Right ventricle myocardium superior (tissue), 1 donor: ENCODE data around the gene PRSS3. TPM values are rescaled to one million over a fixed set of nuclear protein-coding genes. Genes with fewer than 3 reads are reported as not detected.
"Not testable (repeated sequence)": the region's sequence is repeated elsewhere in the genome, so short reads cannot be mapped to it uniquely, and the experiment has no call there.

ENCODE experiments used
- ATAC-seq: fragments of 200-7000 bp; cut with Tn5 transposase; one replicate; pipeline ENCODE4 v1.9.1; 2020; ENCODE audit warnings: mild to moderate bottlenecking; ENCODE audit not compliant: poor library complexity
- DNase-seq: peaks from one replicate; pipeline ENCODE4 v3.0.0-alpha.2; 2020
- intact Hi-C: fragments of 100-400 bp; cut with DNase I; formaldehyde crosslinking; loops from one replicate; pipeline ENCODE4 v1.11.2; 2022
- total RNA-seq: library from RNA; stranded (reverse); fragmentation: NEBNext Ultra II Directional; extraction: Animal tissue kit (Norgen Biotek cat#: 25700); gene quantifications from one replicate; pipeline ENCODE4 v1.2.1, GENCODE V29; 2021
- donor health status: DM: no; HTN: yes; CAD: no; lungs with severe emphysema.

The PRSS3 gene
- total RNA-seq, 1 donor from 2014 or later: not detected

DNA sequence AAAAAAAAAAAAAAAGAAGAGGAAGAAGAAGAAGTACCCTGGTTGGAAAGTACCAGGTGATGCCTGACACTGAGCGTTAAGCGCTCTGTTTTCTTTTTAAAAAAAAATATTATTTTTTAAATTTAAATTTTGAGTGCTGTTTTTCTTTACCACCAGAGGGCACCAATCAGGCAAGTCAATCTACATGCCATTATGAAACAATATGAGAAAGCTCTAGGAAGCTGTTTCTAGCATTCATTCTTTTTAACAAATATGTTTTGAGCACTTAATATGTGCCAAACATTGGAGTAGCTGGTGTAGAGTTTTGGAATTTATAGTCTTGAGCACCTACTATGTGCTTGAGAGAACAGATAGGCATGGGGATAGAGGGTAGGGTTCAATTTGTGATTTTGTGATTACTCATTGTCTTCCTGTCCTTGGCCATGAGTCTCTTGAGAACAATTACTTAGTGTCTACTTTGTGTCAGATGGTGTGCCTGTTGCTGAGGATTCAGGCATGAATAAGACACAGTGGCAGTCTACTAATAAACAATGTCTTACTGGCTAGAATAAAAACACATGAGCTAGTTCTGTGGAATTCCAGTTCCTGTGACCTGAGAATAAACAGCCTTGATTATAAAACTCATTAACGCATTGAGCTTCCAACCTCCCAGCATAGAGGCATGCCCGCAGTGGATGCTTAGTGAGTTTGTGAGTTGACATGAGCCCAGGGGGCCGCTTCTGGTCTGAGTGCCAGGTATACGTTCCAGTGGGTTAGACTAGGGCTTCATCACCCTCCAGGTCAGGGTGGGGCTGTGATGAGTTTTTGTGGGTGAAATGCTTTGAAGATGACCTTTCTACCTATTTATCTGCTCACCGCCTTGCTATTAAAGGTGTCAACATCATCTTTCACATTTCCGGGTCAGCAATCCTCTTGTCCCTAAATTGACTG is 18.6 kb downstream of the PRSS3 start:
- intact Hi-C loops: loop anchor here (5.0 kb wide), 1 partner anchor 38 kb away; no protein-coding TSS in a partner anchor
- ATAC-seq (no peak), DNase-seq (no peak)

DNA sequence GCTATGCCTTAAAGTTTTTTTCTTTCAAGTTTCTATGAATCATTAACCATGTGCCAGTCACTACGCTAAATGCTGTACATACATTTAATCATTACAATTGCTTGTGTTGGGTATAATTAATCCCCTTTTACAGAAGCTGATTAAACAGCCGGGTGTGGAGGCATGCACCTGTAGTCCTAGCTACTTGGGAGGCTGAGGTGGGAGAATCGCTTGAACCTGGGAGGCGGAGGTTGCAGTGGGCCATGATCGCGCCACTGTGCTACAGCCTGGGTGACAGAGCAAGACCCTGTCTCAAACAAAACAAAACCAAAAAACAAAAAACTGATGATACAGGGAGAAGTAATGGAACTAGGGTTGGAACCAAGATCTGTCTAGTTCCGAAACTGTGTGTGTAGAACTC is 20.4 kb downstream of the PRSS3 start:
- ATAC-seq (no peak), DNase-seq (no peak)
- intact Hi-C loops: no loop called here

DNA sequence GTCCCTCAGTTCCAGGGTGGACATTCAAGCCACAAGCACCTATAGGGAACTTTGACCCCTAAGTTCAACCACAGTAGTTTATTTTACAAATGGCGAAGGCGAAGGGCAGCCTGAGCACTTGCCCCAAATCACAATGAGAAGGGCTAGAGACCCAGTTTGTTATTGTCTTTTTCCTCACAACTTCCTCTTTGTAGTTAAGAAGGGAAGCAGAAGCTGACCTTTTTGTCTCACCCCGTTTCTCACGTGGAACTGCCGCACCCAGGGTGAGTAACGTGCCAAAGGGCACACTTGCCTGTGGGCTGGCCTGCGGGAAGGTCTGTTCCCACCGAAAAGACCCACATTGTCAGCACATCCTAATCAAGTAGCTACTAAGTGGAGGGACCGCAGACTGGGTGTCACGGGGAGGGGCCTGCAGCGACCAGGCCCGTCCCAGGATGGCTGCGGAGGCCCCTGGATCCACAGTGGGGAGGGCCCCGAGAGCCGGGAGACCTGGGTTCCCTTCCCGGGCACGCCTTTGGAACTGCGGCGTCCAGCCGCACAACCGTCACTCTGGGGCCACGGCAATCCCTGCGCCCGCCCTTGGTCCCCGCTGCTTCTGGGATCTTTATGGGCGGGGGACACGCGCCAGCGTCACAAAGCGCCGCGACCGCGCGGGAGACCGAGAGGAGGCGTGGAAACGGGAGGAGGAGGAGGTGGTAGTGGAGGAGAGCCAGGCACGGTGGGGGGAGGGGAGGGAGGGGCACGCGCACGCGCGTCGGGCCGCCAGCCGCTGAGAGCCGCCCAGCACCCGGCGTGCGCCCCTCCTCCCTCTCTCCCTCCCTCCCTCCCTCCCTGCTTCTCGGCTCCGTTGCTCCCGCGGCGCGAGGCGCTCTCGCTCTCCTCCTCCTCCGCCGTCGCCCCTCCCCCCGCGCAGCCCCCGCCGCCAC is 21.2 kb downstream of the PRSS3 start, which contains the start of gene UBE2R2:
Gene UBE2R2, plus strand, starts transcription at position 834 of the 926 bp plus-strand sequence. CDS start 598 bp downstream, outside the sequence.
- intact Hi-C loops: no loop called here
- DNase-seq (peak; percentile 95), ATAC-seq (peak; percentile 91)

DNA sequence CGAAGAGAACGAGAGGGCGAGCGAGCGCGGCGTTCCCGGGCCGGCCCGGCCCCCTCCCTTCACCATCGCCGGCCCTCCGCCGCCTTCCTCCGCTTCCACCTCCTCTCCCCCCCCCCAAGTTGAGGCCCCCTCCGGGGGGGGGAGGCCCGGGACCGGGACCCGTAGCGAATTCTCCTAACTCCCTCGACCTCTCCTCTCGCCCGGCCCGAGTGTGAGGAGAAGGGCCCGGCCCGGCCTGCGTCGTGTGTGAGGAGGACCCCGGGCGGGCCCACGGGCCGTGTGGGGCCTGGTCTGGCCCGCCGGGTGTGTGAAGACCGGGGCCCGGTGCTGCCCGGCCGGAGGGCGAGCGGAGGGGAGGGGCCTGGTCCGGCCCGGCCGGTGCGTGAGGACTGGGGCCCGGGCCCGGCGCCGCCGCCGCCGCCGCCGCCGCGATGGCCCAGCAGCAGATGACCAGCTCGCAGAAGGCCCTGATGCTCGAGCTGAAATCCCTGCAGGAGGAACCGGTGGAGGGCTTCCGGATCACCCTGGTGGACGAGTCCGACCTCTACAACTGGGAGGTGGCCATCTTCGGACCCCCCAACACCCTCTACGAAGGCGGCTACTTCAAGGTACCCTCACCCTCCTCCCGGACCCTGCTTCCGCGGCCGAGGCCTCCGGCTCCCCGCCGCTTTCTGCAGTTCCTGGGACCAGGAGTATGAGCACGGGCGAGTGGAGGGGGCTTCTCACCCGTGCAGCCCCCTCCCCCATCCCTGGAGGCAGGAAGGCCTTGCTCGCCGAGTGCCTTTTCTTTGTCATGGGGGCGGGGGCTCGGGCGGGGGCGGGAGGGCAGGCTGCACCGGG is 22.2 kb downstream of the PRSS3 start:
- intact Hi-C loops: no loop called here
- DNase-seq (peak; percentile 68), ATAC-seq (peak; percentile 33)

DNA sequence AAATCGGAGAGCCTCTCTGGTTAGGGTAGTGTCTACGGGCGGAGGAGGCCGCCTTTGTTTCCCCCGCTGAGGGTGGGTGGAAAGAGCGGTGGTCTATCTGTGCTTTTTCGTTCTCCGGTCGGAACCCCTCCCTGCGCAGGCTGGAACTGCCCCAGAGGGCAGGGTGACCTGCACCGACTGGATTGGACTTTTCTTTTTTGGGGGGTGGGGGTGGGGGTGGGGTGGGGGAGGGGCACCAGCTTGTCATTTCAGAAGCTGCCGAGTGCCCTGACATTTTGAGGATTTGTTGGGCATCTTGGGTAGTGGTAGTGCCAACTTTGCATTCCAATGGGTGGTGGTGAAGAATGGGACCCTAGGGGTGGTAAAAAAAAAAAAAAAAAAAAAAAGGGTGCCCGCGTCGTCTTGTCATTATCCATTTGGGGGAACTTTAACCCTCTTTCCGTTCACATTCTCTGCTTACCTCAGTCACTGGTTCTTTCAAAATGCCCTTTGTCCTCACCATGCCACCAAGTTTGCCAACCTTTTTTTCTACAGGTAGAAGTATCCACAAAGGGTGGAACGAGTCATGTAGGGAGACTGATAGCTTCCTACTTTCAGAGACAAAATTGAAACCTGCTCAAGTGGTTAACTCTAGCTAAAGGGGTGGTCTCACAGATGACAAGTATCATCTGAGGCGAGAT is 22.9 kb downstream of the PRSS3 start:
- intact Hi-C loops: no loop called here
- ATAC-seq (peak; percentile 23), DNase-seq (peak; percentile 73)

DNA sequence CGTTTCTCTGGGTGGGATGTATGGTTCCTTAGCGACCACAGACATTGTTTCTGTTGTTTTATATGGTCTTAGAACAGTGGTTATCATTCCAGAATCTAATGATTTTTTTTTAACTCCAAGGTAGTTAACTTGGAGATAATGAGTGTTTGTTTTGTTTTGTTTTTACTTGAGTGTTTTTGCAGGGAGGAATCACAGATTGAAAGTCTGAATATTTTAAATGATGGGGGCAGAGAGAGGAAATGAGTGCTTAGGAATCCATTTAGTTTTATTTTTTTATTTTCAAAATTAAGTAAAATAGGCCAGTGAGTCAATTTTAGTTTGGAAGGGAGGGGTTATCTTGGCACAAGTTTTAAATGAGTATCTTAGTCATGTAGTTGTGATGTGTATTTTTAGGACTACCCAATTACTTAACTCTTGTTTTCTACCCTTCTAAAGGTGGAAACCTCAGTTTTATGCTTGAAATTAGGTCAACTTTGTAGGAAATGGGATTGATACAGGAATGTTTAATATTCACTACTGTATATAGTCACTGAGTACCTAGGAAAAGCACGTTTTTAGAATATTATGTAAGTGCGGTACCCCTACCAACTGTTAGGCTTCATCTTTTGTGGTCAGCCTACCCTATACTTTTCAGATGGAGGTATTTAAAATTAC is 23.6 kb downstream of the PRSS3 start:
- intact Hi-C loops: no loop called here
- DNase-seq (no peak), ATAC-seq (no peak)

DNA sequence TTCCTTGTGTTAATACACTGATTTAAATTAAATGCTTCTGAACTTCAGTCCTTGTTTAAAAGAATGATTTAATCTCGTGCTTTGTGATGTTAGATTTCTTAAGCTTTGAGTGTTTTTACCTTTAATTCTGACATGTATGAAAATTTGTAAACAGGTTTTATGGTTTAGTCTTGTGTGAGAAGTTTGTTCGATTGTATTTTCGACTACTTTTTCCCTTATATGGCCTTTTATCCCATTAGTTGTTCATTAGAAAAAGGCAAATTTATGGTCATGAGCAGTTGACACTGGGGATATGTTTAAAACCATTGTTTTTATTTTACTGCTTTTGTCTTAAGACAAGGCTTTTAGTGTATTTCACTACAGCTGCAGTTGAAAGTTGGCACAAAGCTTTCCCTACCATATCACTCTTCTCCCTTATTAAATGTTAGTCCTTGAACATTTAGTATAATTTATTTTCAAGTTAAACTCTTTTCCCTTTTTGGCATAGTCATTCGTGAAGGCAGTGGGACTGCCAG is 24.9 kb downstream of the PRSS3 start:
- no peak for DNase-seq
- intact Hi-C loops: no loop called here
- ATAC-seq: no peak

DNA sequence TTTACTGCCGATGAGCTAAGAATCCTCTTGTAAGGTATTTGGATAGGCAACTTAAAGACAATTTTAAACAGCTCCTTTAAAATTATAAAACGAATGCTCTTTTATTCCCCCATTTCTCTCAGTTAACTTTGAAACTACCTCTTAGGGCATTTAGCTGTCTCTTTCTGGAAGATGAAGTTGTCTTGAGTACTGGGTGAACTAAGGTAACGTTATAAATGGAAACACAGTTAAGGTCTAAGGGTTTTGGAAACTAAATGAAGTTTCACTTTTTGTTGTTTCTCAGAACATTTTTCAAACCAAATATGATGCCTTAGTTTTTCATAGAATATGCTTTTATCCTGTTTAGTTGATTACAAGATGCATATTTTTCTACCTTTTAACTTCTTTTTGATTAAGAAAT is 28.4 kb downstream of the PRSS3 start:
- DNase-seq (no peak), ATAC-seq (no peak)
- intact Hi-C loops: no loop called here

DNA sequence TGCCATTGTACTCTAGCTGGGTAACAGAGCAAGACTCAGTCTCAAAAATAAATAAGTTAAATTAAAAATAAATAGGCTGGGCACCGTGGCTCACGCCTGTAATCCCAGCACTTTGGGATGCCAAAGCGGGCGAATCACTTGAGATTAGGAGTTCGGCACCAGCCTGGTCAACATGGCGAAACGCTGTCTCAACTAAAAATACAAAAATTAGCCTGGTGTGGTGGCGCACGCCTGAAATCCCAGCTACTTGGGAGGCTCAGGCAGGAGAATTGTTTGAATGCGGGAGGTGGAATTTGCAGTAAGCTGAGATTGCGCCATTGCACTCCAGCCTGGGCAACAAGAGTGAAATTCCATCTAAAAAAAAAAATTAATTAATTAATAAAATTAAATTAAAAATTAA is 31.9 kb downstream of the PRSS3 start:
- ATAC-seq, DNase-seq, intact Hi-C loops: not testable (repeated sequence)

DNA sequence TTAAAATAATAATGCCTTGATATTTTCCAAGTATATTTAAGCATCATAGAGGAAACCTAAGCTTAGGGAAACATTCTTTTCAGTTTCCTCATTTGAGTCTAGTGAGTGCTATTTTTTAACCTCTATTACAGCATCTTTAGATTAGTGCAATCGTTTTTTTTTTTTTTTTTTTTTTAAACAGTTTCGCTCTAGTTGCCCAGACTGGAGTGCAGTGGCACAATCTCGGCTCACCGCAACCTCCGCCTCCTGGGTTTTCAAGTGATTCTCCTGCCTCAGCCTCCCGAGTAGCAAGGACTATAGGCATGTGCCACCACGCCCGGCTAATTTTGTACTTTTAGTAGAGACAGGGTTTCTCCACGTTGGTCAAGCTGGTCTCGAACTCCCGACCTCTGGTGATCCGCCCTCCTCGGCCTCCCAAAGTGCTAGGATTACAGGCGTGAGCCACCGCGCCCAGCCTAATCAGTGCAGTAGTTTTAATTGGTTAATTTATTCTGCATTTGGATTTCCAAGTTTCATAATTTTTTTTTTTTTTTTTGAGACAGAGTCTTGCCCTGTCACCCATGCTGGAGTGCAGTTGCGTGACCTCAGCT is 34.4 kb downstream of the PRSS3 start:
- intact Hi-C loops, ATAC-seq, DNase-seq: not testable (repeated sequence)

DNA sequence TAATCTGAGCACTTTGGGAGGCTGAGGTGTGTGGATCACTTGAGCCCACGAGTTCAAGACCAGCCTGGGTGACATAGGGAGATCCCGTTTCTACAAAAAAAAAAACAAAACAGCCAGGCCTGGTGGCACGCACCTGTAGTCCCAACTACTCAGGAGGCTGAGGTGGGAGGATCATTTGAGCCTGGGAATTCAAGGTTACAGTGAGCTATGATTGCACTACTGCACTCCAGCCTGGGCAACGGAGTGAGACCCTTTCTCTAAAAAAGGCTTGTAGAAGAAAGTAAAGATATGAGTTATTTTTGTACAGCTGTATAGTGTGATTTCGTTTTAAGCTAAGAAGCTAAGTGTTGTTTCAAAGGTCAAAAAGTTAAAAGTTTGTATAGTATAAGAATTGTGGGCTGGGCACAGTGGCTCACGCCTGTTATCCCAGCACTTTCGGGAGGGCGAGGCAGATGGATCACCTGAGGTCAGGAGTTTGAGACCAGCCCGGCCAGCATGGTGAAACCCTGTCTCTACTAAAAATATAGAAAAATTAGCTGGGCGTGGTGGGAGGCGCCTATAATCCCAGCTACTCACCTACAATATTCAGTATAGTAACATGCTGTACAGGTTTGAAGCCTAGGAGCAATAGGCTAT is 40.4 kb downstream of the PRSS3 start:
- DNase-seq (no peak), ATAC-seq (no peak)
- intact Hi-C loops: no loop called here

DNA sequence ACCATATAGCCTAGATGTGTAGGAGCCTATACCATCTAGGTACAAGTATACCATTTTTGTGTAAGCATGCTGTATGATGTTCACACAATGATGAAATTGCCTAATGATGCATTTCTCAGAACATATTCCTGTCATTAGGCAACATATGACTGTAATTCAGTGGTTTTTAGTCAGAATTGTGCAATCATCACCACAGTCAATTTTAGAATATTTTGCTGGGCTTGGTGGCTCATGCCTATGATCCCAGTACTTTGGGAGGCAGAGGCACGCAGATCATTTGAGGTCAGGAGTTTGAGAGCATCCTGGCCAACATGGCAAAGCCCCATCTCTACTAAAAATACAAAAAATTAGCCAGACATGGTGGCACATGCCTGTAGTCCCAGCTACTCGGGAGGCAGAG is 40.9 kb downstream of the PRSS3 start:
- DNase-seq, intact Hi-C loops: not testable (repeated sequence)
- peak; percentile 71 for ATAC-seq

DNA sequence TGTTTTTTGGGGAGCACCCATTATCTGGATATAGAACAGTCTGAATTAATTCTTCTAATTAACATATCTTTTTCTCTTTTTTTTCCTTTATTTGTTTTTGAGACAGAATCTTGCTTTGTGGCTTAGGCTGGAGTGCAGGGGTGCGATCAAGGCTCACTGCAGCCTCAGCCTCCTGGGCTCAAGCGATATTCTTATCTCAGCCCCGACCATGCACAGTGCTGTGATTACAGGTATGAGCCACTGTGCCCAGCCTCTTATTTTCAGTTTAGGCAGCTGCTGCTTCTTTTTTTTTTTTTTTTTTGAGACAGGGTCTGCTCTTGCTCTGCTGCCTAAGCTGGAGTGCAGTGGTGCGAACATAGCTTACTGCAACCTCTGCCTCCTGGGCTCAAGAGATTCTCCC is 41.8 kb downstream of the PRSS3 start:
- ATAC-seq (peak; percentile 13), DNase-seq (no peak)
- intact Hi-C loops: no loop called here

DNA sequence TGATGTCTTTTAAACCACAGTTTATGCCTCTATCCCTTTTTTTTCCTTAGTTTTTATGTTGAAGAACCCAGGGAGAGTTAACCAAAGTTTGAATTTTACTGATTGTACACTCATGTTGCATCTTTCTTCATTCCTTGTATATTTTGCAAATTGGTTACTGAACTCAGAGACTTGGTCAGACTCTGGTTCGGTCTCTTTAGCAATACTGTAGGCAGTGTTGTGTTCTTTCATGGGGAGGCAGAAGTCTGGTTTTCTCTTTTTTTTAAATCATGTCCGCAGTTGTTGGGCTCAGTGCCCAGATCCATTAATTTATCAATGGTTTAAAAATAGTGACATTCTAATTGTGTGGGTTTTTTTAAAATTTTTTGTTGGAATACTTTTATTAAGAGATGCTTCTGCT is 45.0 kb downstream of the PRSS3 start:
- DNase-seq (no peak), ATAC-seq (no peak)
- intact Hi-C loops: no loop called here

DNA sequence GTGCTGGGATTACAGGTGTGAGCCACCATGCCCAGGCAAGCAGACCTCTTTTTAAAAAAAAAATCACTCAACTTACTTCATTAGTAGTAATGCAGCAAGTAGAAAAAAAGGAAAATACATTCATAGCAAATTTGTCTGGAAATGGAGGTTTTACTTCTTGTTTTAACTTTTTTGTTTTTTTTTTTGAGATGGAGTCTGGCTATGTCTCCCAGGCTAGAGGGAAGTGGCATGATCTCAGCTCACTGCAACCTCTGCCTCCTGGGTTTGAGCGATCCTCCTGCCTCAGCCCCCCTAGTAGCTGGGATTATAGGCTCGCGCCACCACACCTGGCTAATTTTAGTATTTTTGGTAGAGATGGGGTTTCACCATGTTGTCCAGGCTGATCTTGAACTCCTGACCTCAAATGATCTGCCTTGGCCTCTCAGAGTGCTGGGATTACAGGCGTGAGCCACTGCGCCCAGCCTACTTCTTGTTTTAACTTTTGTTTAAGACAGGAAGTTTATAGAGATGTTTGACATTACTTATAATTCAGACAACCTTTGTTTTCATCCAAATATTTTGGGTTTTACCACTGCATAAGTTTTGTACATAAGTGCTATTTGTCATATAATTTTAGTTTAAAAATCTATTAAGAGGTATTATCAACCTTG is 48.1 kb downstream of the PRSS3 start:
- intact Hi-C loops: no loop called here
- DNase-seq (no peak), ATAC-seq (no peak)

DNA sequence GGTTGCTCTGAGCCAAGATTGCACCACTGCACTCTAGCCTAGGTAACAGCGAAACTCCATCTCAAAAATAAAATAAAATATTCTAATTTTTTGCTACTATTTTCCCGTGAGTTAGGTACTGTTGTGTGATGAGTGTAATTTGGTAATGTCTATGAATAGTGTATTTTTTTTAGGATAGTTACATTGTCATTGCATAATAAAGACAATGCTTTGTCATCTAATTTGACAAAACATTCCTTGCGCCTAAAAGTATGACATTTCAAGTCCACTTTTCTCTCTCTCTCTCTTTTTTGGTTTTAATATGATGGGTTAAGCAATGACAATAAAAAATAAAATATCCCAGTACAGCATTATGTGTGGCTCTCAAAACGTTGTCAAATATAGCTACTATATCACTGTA is 50.9 kb downstream of the PRSS3 start:
- intact Hi-C loops: no loop called here
- DNase-seq (no peak), ATAC-seq (no peak)
